K562 (cell line): Measurements from ENCODE around the gene MYOM3. TPM values are rescaled to one million over a fixed set of nuclear protein-coding genes. Genes with fewer than 3 reads are reported as not detected.

ENCODE experiments used
- ATAC-seq: fragments of 200-7000 bp; cut with Tn5 transposase; 3 replicates; pipeline ENCODE4 v1.9.1; 2020; ENCODE audit warnings: moderate library complexity
- BruUV-seq: library from RNA; stranded (reverse); fragments of 400-500 nt; replicated peaks from 2 replicates; lab custom pipeline; 2021; lab: Mats Ljungman, UMichigan
- CTCF ChIA-PET: fragments of 300-600 bp; formaldehyde crosslinking; extraction: SDS; loops from one replicate; lab custom pipeline; 2021; ENCODE audit warnings: low intra/inter-chr PET ratio; lab: Yijun Ruan, JAX
- POLR2A ChIA-PET: fragments of 300-600, 350-650 bp; sonication (Branson Sonifier 250); formaldehyde crosslinking; extraction: SDS; loops from one replicate; lab custom pipeline; 2021; ENCODE audit warnings: antibody characterized with exemption, inconsistent platforms; lab: Yijun Ruan, JAX
- DNase-seq, 4 experiments: peaks; one replicate each; pipeline versions ENCODE4 v3.0.0 to v3.0.0-alpha.2; 2011 to 2018; ENCODE audit warnings: low spot score in 3 of 4, mixed read lengths in 3 of 4; ENCODE audit errors: extremely low read depth in 1 of 4
- FAIRE-seq: peaks from 2 replicates; lab custom pipeline; 2011; peaks lifted over from hg19 to GRCh38; lab: Jason Lieb, UNC
- H2AFZ ChIP-seq: 2 replicates; pipeline ENCODE4 v1.6.0; 2011; ENCODE audit warnings: low read depth, low read length, control low read depth, inconsistent platforms
- H3K27ac ChIP-seq: fragments of 200-600 bp; 3 replicates; pipeline ENCODE4 v1.8.0; 2011; ENCODE audit warnings: low read depth, mild to moderate bottlenecking, control low read depth, inconsistent platforms, low read length, moderate library complexity, mixed read lengths; ENCODE audit errors: extremely low read depth
- H3K27me3 ChIP-seq, 2 experiments: fragments of 300-600 bp in 1 of 2; 2 replicates in 1 of 2; 3 replicates in 1 of 2; pipeline versions ENCODE4 v1.6.0 to v1.8.0; 2011; ENCODE audit warnings: inconsistent platforms in 2 of 2, low read length in 2 of 2, mild to moderate bottlenecking in 1 of 2, mixed read lengths in 1 of 2, moderate library complexity in 1 of 2; ENCODE audit not compliant: control insufficient read depth in 2 of 2, insufficient read depth in 2 of 2
- H3K36me3 ChIP-seq: fragments of 300-600 bp; 3 replicates; pipeline ENCODE4 v1.8.0; 2011; ENCODE audit warnings: mild to moderate bottlenecking, low read length, inconsistent platforms; ENCODE audit not compliant: control insufficient read depth, insufficient read depth
- H3K4me1 ChIP-seq, 2 experiments: fragments of 200-600 bp in 1 of 2; replicated peaks in 1 of 2; 2 replicates in 1 of 2; 3 replicates in 1 of 2; pipeline versions ENCODE4 v1.5.1 to v1.8.0; 2011; ENCODE audit warnings: inconsistent platforms in 2 of 2, low read length in 2 of 2, mild to moderate bottlenecking in 1 of 2, mixed read lengths in 1 of 2, moderate library complexity in 1 of 2; ENCODE audit not compliant: control insufficient read depth in 2 of 2, insufficient read depth in 2 of 2
- H3K4me2 ChIP-seq: 2 replicates; pipeline ENCODE4 v1.6.1; 2011; ENCODE audit warnings: low read length, control low read depth, inconsistent platforms, mixed read lengths; ENCODE audit not compliant: insufficient read depth
- H3K4me3 ChIP-seq: fragments of 200-600 bp; sonication (generic), shearing (Covaris generic); 2 replicates; pipeline ENCODE4 v1.5.1; 2016; ENCODE audit warnings: control low read depth, inconsistent platforms
- H3K79me2 ChIP-seq: fragments of 200-600 bp; 3 replicates; pipeline ENCODE4 v1.8.0; 2011; ENCODE audit warnings: low read length, inconsistent platforms; ENCODE audit not compliant: control insufficient read depth, insufficient read depth
- H3K9ac ChIP-seq, 2 experiments: 2 replicates each; pipeline versions ENCODE4 v1.6.0 to v1.6.1; 2011; ENCODE audit warnings: low read depth in 2 of 2, low read length in 2 of 2, control low read depth in 1 of 2, inconsistent platforms in 1 of 2, mild to moderate bottlenecking in 1 of 2, mixed read lengths in 1 of 2; ENCODE audit not compliant: insufficient read depth in 1 of 2
- H3K9me1 ChIP-seq: one replicate; pipeline ENCODE4 v1.6.0; 2011; ENCODE audit warnings: inconsistent platforms, mild to moderate bottlenecking, low read length, moderate library complexity; ENCODE audit not compliant: control insufficient read depth, insufficient read depth
- H3K9me3 ChIP-seq: replicated peaks from 2 replicates; pipeline ENCODE4 v1.5.1; 2011; ENCODE audit warnings: low read depth, low read length, inconsistent platforms; ENCODE audit not compliant: control insufficient read depth, insufficient read depth
- H4K20me1 ChIP-seq: replicated peaks from 2 replicates; pipeline ENCODE4 v1.6.1; 2011; ENCODE audit warnings: low read length, inconsistent platforms, mixed read lengths; ENCODE audit not compliant: control insufficient read depth, insufficient read depth
- BRF1 ChIP-seq: IDR thresholded peaks from 3 replicates; pipeline ENCODE4 v1.6.1; 2011; ENCODE audit warnings: borderline replicate concordance, mild to moderate bottlenecking; ENCODE audit not compliant: insufficient read length; ENCODE audit errors: extremely low read depth
- MAFK ChIP-seq: IDR thresholded peaks from 2 replicates; pipeline ENCODE4 v1.6.1; 2011; ENCODE audit warnings: low read length, improper control_type of control experiment
- SP1 ChIP-seq: sonication (generic); formaldehyde crosslinking; IDR thresholded peaks from 2 replicates; pipeline ENCODE4 v1.8.1; 2022; ENCODE audit warnings: mild to moderate bottlenecking, missing genetic modification reagents
- TBP ChIP-seq: optimal IDR thresholded peaks from 2 replicates; pipeline ENCODE3; 2011; ENCODE audit warnings: low read depth, low read length, improper control_type of control experiment
- ZNF134 ChIP-seq: fragments of 250-450 bp; sonication (Bioruptor Pico); conservative IDR thresholded peaks from 2 replicates; pipeline ENCODE4 v1.4.0; 2020
- WGBS: fragments of 100-300 bp; shearing (Covaris generic); methylation state at CpG from one replicate; pipeline ENCODE4 v1.1.6; 2016; ENCODE audit warnings: low coverage, mixed read lengths; ENCODE audit not compliant: insufficient coverage; ENCODE audit errors: missing lambda C conversion rate; 5-methylcytosine and 5-hydroxymethylcytosine counted together
- in situ Hi-C: fragments of 300-500 bp; cut with MboI; formaldehyde crosslinking; loops from 4 replicates; pipeline ENCODE4 v1.15.0; 2018; ENCODE audit warnings: inconsistent platforms, mixed read lengths
- intact Hi-C: fragments of 100-400 bp; cut with micrococcal nuclease; formaldehyde crosslinking; loops from 2 replicates; pipeline ENCODE4 v1.14.2; 2022
- polyA plus RNA-seq, 8 experiments: library from polyadenylated mRNA; depleted of rRNA in 4 of 8; stranded (reverse) in 5 of 8; unstranded in 3 of 8; fragments of >200 nt; fragmentation: Nextera tagmentation in 2 of 8; fragmentation: Illumina TruSeq in 1 of 8; extraction: Ambion mirVana in 2 of 8; extraction: Trizol in 1 of 8; gene quantifications; 2 replicates each; pipeline versions ENCODE4 v1.2.1 to v1.2.3, GENCODE V29; 2011 to 2014; ENCODE audit warnings: inconsistent platforms in 1 of 8, missing spikeins in 1 of 8
- total RNA-seq, 7 experiments: library from RNA; depleted of rRNA in 6 of 7; stranded (reverse); fragments of >200 nt in 6 of 7; fragmentation: Illumina TruSeq in 2 of 7; extraction: Trizol in 2 of 7; gene quantifications; 2 replicates each; pipeline versions ENCODE4 v1.2.1 to v1.2.3, GENCODE V29; 2011 to 2021; ENCODE audit warnings: low replicate concordance in 1 of 7
- TF ChIP-seq, protein P1 (sequence below): fragments of 450-650 bp; IDR thresholded peaks from 2 replicates; pipeline ENCODE4 v1.6.1; 2017; ENCODE audit warnings: antibody characterized with exemption
- TF ChIP-seq, protein P2 (sequence below): fragments of 250-450 bp; sonication (Bioruptor Pico); IDR thresholded peaks from 2 replicates; pipeline ENCODE4 v1.5.1; 2021; ENCODE audit warnings: mild to moderate bottlenecking

MYOM3 gene
- total and polyA plus RNA-seq, 9 of the 15 experiments (the other 6 are each of a cell fraction or from before 2014, with no cell fraction given): 0.01 TPM; not detected in 8

DNA sequence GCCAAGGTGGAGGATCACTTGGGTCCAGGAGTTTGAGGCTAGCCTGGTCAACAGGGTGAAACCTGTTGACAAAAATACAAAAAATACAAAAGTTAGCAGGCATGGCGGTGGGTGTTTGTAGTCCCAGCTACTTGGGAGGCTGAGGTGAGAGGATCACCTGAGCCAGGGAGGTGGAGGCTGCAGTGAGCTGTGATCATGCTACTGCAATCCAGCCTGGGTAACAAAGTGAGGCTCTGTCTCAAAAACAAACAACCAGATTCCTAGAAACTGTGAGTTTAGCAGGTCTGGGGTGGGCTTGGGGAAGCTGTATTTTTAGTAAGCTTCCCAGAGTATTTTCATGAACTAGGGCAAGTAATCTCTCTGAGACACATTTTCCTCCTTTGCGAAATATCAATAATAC, 5.2 kb upstream of the MYOM3 start:
- no peak overlapping the region for H3K4me3 ChIP-seq
- no TSS peak for BruUV-seq
- no peak overlapping the region for H3K9ac ChIP-seq
- peaks cover 9% of the 10 kb centered on the region for H4K20me1 ChIP-seq
- H3K9me1 ChIP-seq: no peaks in the 10 kb centered on the region
- H3K36me3 ChIP-seq: no peaks in the 10 kb centered on the region
- ATAC-seq (no peak), FAIRE-seq (no peak), DNase-seq (no peak)
- in situ Hi-C loops: no loop called here
- no peaks in the 10 kb centered on the region for H3K9me3 ChIP-seq
- no peak overlapping the region for H2AFZ ChIP-seq
- no peak overlapping the region for H3K4me2 ChIP-seq
- H3K4me1 ChIP-seq: peaks cover 0 to 4% of the 10 kb centered on the region in 2 experiments; a peak in 3 of 5 replicates
- ChIA-PET POLR2A (interaction anchor here (0.7 kb wide), 1 partner anchor 48 kb away, joined by 5 read pairs; no protein-coding TSS in a partner anchor), CTCF (no interaction called here)
- 0% methylated on average over 2 of the region's 2 CpGs for WGBS
- intact Hi-C loops: no loop called here
- H3K27ac ChIP-seq: no peak overlapping the region
- TF ChIP-seq TBP: no peak
- TF ChIP-seq BRF1: no peak
- TF ChIP-seq, protein P1, sequence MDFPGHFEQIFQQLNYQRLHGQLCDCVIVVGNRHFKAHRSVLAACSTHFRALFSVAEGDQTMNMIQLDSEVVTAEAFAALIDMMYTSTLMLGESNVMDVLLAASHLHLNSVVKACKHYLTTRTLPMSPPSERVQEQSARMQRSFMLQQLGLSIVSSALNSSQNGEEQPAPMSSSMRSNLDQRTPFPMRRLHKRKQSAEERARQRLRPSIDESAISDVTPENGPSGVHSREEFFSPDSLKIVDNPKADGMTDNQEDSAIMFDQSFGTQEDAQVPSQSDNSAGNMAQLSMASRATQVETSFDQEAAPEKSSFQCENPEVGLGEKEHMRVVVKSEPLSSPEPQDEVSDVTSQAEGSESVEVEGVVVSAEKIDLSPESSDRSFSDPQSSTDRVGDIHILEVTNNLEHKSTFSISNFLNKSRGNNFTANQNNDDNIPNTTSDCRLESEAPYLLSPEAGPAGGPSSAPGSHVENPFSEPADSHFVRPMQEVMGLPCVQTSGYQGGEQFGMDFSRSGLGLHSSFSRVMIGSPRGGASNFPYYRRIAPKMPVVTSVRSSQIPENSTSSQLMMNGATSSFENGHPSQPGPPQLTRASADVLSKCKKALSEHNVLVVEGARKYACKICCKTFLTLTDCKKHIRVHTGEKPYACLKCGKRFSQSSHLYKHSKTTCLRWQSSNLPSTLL: no peak
- no peak for TF ChIP-seq SP1
- no peak for TF ChIP-seq ZNF134 (CRISPR knock-in tag)
- TF ChIP-seq, protein P2, sequence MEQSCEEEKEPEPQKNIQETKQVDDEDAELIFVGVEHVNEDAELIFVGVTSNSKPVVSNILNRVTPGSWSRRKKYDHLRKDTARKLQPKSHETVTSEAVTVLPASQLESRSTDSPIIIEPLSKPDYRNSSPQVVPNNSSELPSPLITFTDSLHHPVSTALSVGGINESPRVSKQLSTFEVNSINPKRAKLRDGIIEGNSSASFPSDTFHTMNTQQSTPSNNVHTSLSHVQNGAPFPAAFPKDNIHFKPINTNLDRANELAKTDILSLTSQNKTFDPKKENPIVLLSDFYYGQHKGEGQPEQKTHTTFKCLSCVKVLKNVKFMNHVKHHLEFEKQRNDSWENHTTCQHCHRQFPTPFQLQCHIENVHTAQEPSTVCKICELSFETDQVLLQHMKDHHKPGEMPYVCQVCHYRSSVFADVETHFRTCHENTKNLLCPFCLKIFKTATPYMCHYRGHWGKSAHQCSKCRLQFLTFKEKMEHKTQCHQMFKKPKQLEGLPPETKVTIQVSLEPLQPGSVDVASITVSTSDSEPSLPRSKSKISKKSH (CRISPR knock-in tag): no peak
- no peak for TF ChIP-seq MAFK
- H3K79me2 ChIP-seq: no peaks in the 10 kb centered on the region
- H3K27me3 ChIP-seq: peaks cover 37 to 91% of the 10 kb centered on the region in 2 experiments
